HEK293T (cell line): Measurements from ENCODE around the gene OR6C76.
"Not testable (repeated sequence)": the region's sequence is repeated elsewhere in the genome, so short reads cannot be mapped to it uniquely, and the experiment has no call there.

ENCODE experiments used
- CTCF ChIA-PET: fragments of 350-600 bp; formaldehyde crosslinking; extraction: SDS; loops from one replicate; lab custom pipeline; 2021; ENCODE audit warnings: antibody characterized with exemption, inconsistent platforms; lab: Yijun Ruan, JAX
- POLR2A ChIA-PET: fragments of 350-600 bp; formaldehyde crosslinking; extraction: SDS; loops from one replicate; lab custom pipeline; 2020; ENCODE audit warnings: antibody characterized with exemption, inconsistent platforms; lab: Yijun Ruan, JAX
- DNase-seq: peaks from one replicate; pipeline ENCODE4 v3.0.0; 2012; ENCODE audit warnings: mixed read lengths; ENCODE audit errors: extremely low spot score
- ARNT ChIP-seq: fragments of 450-650 bp; IDR thresholded peaks from 2 replicates; pipeline ENCODE4 v1.6.1; 2017; ENCODE audit warnings: mild to moderate bottlenecking
- BHLHE40 ChIP-seq: fragments of 450-650 bp; IDR thresholded peaks from 2 replicates; pipeline ENCODE4 v1.6.1; 2016; ENCODE audit warnings: mild to moderate bottlenecking, moderate library complexity, borderline replicate concordance
- CTBP1 ChIP-seq: fragments of 450-650 bp; IDR thresholded peaks from 2 replicates; pipeline ENCODE4 v1.6.1; 2016; ENCODE audit warnings: borderline replicate concordance
- ELF4 ChIP-seq: fragments of 450-650 bp; IDR thresholded peaks from 2 replicates; pipeline ENCODE4 v1.6.1; 2017; ENCODE audit warnings: antibody characterized with exemption
- FOXA1 ChIP-seq: fragments of 450-650 bp; IDR thresholded peaks from 2 replicates; pipeline ENCODE4 v1.6.1; 2016; ENCODE audit warnings: mild to moderate bottlenecking
- FOXK2 ChIP-seq: fragments of 450-650 bp; IDR thresholded peaks from 2 replicates; pipeline ENCODE4 v1.6.1; 2016; ENCODE audit warnings: mild to moderate bottlenecking
- FOXM1 ChIP-seq: fragments of 450-650 bp; IDR thresholded peaks from 2 replicates; pipeline ENCODE4 v1.6.1; 2017; ENCODE audit warnings: mild to moderate bottlenecking, borderline replicate concordance
- HDGF ChIP-seq: fragments of 450-650 bp; IDR thresholded peaks from 2 replicates; pipeline ENCODE4 v1.6.1; 2017; ENCODE audit warnings: antibody characterized with exemption, borderline replicate concordance
- L3MBTL2 ChIP-seq: fragments of 450-650 bp; conservative IDR thresholded peaks from 2 replicates; pipeline ENCODE4 v1.6.1; 2016; ENCODE audit warnings: mild to moderate bottlenecking
- LEF1 ChIP-seq: fragments of 450-650 bp; IDR thresholded peaks from 2 replicates; pipeline ENCODE4 v1.6.1; 2017; ENCODE audit warnings: mild to moderate bottlenecking, borderline replicate concordance
- NFRKB ChIP-seq: fragments of 450-650 bp; IDR thresholded peaks from 2 replicates; pipeline ENCODE4 v1.6.1; 2016; ENCODE audit warnings: mild to moderate bottlenecking, moderate library complexity
- PKNOX1 ChIP-seq: fragments of 450-650 bp; IDR thresholded peaks from 2 replicates; pipeline ENCODE4 v1.6.1; 2016
- SP1 ChIP-seq: fragments of 450-650 bp; IDR thresholded peaks from 2 replicates; pipeline ENCODE4 v1.6.1; 2017
- SUZ12 ChIP-seq: fragments of 450-650 bp; IDR thresholded peaks from 2 replicates; pipeline ENCODE4 v1.6.1; 2016; ENCODE audit warnings: mild to moderate bottlenecking
- TARDBP ChIP-seq: fragments of 450-650 bp; IDR thresholded peaks from 2 replicates; pipeline ENCODE4 v1.6.1; 2016
- ZNF384 ChIP-seq: fragments of 450-650 bp; IDR thresholded peaks from 2 replicates; pipeline ENCODE4 v1.6.1; 2016

OR6C76 gene

GRCh38 chr12:55446326-55446725 lies 20.3 kb downstream of the OR6C76 start:
- POLR2A ChIA-PET = no interaction called here
- CTCF ChIA-PET = no interaction called here
- TF ChIP-seq ELF4 = no peak
- no peak for TF ChIP-seq CTBP1
- TF ChIP-seq FOXK2 = no peak
- no peak for TF ChIP-seq TARDBP
- no peak for TF ChIP-seq NFRKB
- no peak for TF ChIP-seq FOXM1
- no peak for TF ChIP-seq ZNF384
- TF ChIP-seq SP1 = no peak
- no peak for TF ChIP-seq LEF1
- TF ChIP-seq ARNT = no peak
- TF ChIP-seq FOXA1 = no peak
- no peak for TF ChIP-seq PKNOX1
- DNase-seq = no peak

- no peak for DNase-seq
- ChIA-PET CTCF (no interaction called here), POLR2A (no interaction called here)
- TF ChIP-seq CTBP1 (no peak), ZNF384 (no peak), PKNOX1 (no peak), LEF1 (no peak), NFRKB (no peak)
These were observed 22.8 kb downstream of the OR6C76 start for GRCh38 chr12:55448825-55449224.

- CTCF ChIA-PET, DNase-seq, POLR2A ChIA-PET: not testable (repeated sequence)
These were observed 38.9 kb downstream of the OR6C76 start for GRCh38 chr12:55464926-55465325.

GRCh38 chr12:55467836-55468235 lies 41.8 kb downstream of the OR6C76 start:
- no peak for DNase-seq
- CTCF ChIA-PET = no interaction called here
- no peak for TF ChIP-seq HDGF
- no peak for TF ChIP-seq FOXM1
- TF ChIP-seq TARDBP = no peak
- TF ChIP-seq ELF4 = no peak
- TF ChIP-seq SP1 = no peak
- no peak for TF ChIP-seq SUZ12
- no peak for TF ChIP-seq ARNT
- TF ChIP-seq FOXA1 = no peak
- no peak for TF ChIP-seq L3MBTL2
- POLR2A ChIA-PET = no interaction called here

- ChIA-PET CTCF (no interaction called here), POLR2A (no interaction called here)
- TF ChIP-seq LEF1 (no peak), PKNOX1 (no peak), ARNT (no peak), ZNF384 (no peak), FOXA1 (no peak), NFRKB (no peak), CTBP1 (no peak), ELF4 (no peak), L3MBTL2 (no peak), SUZ12 (no peak), BHLHE40 (no peak), SP1 (no peak), FOXM1 (no peak), FOXK2 (no peak), TARDBP (no peak), HDGF (no peak)
- no peak for DNase-seq
These were observed 43.2 kb downstream of the OR6C76 start for GRCh38 chr12:55469291-55469690.

- TF ChIP-seq ARNT (no peak), HDGF (no peak), FOXK2 (no peak), NFRKB (no peak)
- CTCF ChIA-PET = no interaction called here
- POLR2A ChIA-PET = no interaction called here
- no peak for DNase-seq
These were observed 44.2 kb downstream of the OR6C76 start, which contains the start of gene OR6C70 for GRCh38 chr12:55470088-55470829. Gene OR6C70, minus strand, starts transcription at chr12:55470138. Its CDS starts 0 bp downstream, at chr12:55470138.

- no peak for DNase-seq
- TF ChIP-seq FOXA1 = no peak
- no peak for TF ChIP-seq FOXM1
- TF ChIP-seq ARNT = no peak
- no peak for TF ChIP-seq SP1
- no peak for TF ChIP-seq PKNOX1
- TF ChIP-seq ZNF384 = no peak
- no peak for TF ChIP-seq SUZ12
- TF ChIP-seq L3MBTL2 = no peak
- no peak for TF ChIP-seq LEF1
- CTCF ChIA-PET = no interaction called here
- POLR2A ChIA-PET = no interaction called here
These were observed 46.2 kb downstream of the OR6C76 start for GRCh38 chr12:55472264-55472663.
